Kidney capillary endothelial cell (primary cell): ENCODE measurements around the gene ZSCAN20.

Experiments
- DNase-seq: peaks from one replicate; pipeline ENCODE4 v3.0.0-alpha.2; 2018; ENCODE audit warnings: low spot score

The ZSCAN20 gene

GRCh38 chr1:33443705-33444180 lies 28.7 kb upstream of the ZSCAN20 start:
- no peak for DNase-seq

DNA sequence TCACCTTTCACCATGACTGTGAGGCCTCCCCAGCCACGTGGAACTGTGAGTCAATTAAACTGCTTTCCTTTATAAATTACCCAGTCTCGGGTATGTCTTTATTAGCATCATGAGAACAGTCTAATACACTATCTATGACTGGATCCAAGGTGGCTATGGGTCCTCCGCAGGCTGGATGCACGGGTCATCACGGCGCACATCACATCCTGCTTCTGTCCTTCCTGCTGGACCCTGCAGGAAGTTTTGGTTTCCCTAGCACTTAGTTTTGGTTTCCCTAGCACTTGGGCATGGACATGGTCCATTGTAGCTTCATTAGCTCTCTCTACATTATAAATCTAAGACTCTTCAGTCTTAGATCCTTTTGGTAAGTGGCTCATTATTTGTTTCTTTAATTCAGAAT lies 27.3 kb upstream of the ZSCAN20 start:
- no peak for DNase-seq

DNA sequence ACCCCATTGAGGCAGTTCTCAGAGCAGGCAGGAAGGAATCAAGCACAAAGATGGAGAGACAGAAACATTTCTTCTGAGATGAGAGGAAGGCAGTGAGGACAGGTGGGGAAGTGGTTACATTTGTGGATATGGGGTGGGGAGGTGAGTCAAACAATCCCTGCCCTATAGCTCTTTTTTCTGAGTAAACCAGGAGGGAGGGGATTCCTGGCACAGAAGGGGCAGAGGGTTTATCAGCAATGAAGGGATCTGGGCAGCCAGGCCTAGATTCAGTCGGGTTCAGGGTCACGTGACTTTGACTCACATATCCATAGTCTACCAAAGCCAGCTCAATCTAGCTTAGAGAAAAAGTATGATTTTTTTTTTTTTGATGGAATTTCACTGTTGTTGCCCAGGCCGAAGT lies 25.9 kb upstream of the ZSCAN20 start:
- no peak for DNase-seq

DNA sequence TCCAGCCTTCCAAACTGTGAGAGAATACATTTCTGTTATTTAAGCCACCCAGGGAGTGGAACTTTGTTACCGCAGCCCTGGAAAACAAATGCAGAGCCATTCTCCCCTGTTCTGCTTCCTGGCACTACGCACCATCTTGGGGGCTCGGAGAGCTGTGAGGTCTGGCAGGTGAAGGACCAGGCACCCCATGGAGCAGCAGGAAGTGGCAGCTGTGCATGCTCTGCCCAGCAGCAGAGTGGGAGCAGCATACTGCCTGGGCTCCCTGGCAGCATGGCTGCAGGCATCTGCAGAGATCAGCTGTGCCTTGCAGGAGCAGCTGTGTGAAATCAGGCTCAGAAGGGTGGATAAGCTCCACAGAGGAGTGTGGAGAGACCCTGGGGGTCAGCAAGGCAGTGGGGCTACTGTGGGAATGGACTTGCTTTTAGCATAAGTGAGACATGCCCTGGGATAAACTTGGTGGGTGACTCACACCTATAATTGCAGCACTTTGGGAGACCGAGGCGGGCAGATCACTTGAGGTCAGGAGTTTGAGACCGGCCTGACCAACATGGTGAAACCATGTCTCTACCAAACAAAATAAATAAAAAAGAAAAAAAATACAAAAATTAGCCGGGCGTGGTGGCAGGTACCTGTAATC lies 17.7 kb upstream of the ZSCAN20 start:
- no peak for DNase-seq

- DNase-seq: peak; percentile 68
Measured at GRCh38 chr1:33455539-33456501, 16.6 kb upstream of the ZSCAN20 start.

GRCh38 chr1:33456502-33456886 lies 16.0 kb upstream of the ZSCAN20 start:
- DNase-seq: no peak

DNA sequence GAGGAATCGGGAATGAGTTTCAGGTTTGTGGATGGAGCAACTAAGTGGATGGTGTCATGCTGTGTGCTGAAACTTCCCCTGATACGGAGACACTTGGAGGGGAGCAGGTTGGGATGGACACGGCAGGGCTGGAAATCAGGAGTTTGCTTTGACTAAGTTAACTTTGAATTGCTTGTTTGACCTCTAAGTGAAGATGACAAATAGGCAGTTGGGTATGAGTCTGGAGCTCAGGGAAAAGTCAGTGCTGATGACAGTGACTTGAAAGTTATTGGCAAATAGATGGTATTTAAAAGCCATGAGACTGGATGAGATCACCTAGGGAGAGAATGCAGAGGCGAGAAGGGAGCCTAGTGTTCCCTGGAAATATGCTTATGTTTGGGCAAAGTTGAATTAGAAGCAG lies 12.8 kb upstream of the ZSCAN20 start:
- DNase-seq: no peak

GRCh38 chr1:33460144-33460543 lies 12.3 kb upstream of the ZSCAN20 start:
- DNase-seq: no peak

DNA sequence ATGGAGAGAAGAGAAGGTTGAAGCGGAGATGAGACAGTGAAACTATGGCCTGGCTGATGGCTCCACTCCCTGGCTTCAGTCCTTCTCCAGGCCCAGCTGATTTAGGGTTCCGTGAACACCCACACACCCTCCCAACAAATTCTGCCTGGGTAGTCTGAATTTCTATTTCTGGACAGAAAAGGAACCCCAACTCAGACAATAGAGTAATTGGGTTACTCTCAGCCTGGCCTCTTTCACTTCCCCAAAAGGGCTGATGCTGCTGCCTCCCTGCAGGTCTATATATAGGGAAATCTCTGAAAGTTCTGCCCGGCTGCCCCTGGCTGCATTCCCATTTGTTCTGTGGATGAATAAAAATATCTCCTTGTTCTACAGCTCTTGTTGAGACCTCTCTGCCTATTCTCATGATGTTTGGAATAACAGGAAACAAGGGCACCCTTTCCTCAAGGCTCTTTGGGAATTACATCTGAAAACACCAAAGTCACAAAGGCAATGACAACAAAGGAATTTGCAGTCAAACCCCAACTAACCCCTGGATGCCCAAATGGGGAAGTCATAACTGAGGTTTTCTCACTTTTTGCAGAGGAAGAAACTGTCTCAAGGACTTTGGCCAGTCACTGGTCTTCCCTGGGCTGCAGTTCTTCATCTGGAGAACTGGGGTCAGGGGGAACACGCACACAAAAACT lies 11.4 kb upstream of the ZSCAN20 start:
- no peak for DNase-seq

DNA sequence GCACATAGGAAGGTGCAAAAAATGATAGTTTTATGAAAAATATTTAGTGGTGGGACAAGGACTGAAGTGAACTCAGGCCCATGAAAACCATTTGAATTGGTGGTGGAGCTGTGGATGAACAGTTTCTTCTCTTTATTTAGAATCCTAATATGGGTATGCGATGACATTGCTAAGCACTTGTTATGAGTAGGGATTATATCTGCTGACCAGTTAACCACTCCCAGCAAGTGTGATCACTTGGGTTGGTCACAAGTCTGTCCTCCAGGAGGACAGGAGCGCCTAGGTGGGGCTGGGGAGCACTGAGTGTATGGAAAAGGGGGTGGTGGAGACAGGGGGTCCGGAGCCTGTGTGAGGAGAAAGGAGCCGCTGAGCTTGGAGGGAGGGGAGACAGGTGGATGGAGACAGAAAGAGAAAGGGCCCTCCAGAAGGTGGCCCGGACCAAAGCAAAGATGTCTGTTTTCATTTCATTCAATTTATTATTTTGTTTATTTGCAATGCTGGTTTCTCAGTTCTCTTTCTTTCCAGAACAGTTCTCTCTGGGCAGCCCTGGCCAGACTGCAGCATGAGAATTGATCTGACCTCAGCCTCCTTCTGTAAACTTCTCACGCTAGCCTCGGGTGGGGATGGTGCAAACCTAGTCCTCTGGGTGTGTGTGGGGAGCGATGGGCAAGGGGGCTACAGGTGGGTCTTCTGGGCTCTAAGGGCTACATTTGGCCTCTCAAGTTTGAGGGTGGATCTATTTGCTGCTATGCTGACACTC lies 9.9 kb upstream of the ZSCAN20 start:
- DNase-seq: no peak

GRCh38 chr1:33464552-33464951 lies 7.9 kb upstream of the ZSCAN20 start:
- no peak for DNase-seq

DNA sequence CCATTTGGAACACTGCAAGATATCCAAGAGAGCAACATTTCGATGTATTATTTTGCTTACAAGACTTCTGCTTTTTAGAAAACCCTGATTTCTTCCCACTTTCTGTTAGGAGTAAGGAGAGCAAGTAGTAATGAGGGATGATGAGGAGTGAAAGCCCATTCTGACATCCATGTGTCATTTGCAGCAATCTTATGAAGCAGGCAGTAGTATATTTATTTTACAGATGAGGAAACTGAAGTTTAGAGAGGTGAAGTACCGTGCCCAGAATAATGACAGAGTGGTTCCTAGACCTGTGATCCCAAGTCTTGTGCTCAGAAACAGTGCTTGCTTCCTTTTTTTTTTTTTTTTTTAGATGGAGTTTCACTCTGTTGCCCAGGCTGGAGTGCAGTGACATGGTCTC lies 7.1 kb upstream of the ZSCAN20 start:
- no peak for DNase-seq

GRCh38 chr1:33466159-33466558 lies 6.3 kb upstream of the ZSCAN20 start:
- DNase-seq: no peak

- no peak for DNase-seq
Measured at GRCh38 chr1:33468011-33468410, 4.4 kb upstream of the ZSCAN20 start.

DNA sequence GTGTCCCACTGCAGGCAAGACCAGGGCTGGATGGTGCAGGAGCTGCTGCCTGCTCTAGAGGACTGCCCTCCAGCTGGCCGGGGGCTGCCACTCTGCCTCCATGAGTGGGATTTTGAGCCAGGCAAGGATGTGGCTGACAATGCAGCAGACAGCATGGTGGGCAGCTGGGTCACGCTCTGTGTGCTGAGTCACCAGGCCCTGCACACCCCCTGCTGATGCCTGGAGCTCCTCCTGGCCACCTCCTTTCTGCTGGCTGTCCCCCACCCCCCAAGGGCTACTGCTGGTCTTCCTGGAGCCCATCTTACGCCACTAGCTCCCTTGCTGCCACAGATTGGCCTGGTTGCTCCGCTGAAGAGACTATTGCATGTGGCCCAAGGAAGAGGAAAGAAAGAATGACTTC lies 3.9 kb upstream of the ZSCAN20 start:
- DNase-seq: no peak

DNA sequence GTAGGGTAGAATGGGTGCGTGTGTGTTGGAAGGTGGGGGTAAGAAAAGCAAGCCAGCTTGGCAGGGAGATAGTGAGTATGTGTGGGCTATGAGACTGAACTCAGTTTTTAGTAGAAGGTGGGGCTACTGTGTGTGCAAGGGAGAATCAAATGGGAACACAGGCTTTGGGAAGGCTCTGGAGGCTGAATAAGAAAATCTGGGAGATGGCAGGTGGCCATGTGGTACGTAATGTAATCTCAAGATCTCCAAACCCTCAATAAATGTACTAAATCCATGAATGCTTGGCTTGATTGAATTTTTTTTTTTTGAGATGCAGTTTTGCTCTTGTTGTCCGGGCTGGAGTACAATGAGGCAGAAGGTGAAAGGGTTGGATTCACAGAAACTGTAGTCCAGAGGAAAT lies 3.5 kb upstream of the ZSCAN20 start:
- no peak for DNase-seq

GRCh38 chr1:33469691-33470090 lies 2.8 kb upstream of the ZSCAN20 start:
- no peak for DNase-seq

- DNase-seq: peak; percentile 80
Measured at GRCh38 chr1:33470495-33471012, 1.9 kb upstream of the ZSCAN20 start.

GRCh38 chr1:33471416-33471815 lies 1.0 kb upstream of the ZSCAN20 start:
- no peak for DNase-seq

DNA sequence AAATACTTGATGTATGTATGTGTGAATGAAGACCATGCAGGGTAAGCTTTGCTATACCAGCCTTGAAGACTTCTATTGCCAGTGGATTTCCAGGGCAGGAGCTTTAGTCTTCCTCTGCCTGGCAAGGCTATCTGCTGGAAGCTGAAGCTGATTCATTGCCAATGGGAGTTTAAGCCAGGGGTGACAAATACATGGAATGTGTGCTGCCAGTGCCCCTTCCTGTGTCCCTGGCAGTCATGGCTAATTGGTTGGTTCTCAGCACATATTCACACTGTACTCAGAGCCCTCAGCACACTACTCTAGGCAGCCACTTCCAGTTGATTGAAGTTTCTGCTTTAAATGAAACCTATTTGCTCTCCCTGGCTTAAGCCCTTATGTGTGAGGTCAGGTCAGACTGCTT lies 1.5 kb downstream of the ZSCAN20 start:
- peak; percentile 30 for DNase-seq

- DNase-seq: no peak
Measured at GRCh38 chr1:33477451-33477850, 5.0 kb downstream of the ZSCAN20 start.

- DNase-seq: no peak
Measured at GRCh38 chr1:33482412-33482811, 10.0 kb downstream of the ZSCAN20 start.
